K562 (cell line): ENCODE results near the gene CFP.
"Not testable (repeated sequence)": the region's sequence is repeated elsewhere in the genome, so short reads cannot be mapped to it uniquely, and the experiment has no call there.

Experiments used
- CTCF ChIP-seq, 3 experiments: IDR thresholded peaks in 2 of 3; conservative IDR thresholded peaks in 1 of 3; 2 replicates each; pipeline ENCODE4 v1.5.1; 2011 to 2012; ENCODE audit warnings: low read length in 3 of 3, mild to moderate bottlenecking in 3 of 3, control low read depth in 2 of 3, improper control_type of control experiment in 1 of 3, inconsistent platforms in 1 of 3, low read depth in 1 of 3, mixed read lengths in 1 of 3, moderate library complexity in 1 of 3; ENCODE audit not compliant: insufficient read depth in 2 of 3
- MTF1 ChIP-seq: fragments of 250-450 bp; sonication (Bioruptor Pico); IDR thresholded peaks from 2 replicates; pipeline ENCODE4 v1.9.0; 2021; ENCODE audit warnings: moderate library complexity, mild to moderate bottlenecking, inconsistent platforms, borderline replicate concordance
- PBX2 ChIP-seq, 2 experiments: IDR thresholded peaks in 1 of 2; conservative IDR thresholded peaks in 1 of 2; 2 replicates each; pipeline ENCODE4 v1.6.1; 2016; ENCODE audit warnings: low read depth in 2 of 2, mild to moderate bottlenecking in 1 of 2, missing compliant biosample characterization in 1 of 2, missing genetic modification characterization in 1 of 2, moderate library complexity in 1 of 2
- POLR2AphosphoS5 ChIP-seq: IDR thresholded peaks from 2 replicates; pipeline ENCODE4 v1.6.1; 2011; ENCODE audit warnings: mild to moderate bottlenecking, low read depth, low read length, moderate library complexity; ENCODE audit not compliant: control insufficient read depth, insufficient read depth
- THAP7 ChIP-seq: fragments of 250-450 bp; sonication (Bioruptor Pico); IDR thresholded peaks from 2 replicates; pipeline ENCODE4 v1.5.0; 2021
- ZNF232 ChIP-seq: sonication (generic); formaldehyde crosslinking; IDR thresholded peaks from 2 replicates; pipeline ENCODE4 v1.8.0; 2022; ENCODE audit warnings: mild to moderate bottlenecking, missing genetic modification reagents
- ZNF431 ChIP-seq: sonication (generic); formaldehyde crosslinking; IDR thresholded peaks from 2 replicates; pipeline ENCODE4 v1.8.0; 2022; ENCODE audit warnings: mild to moderate bottlenecking, missing genetic modification reagents

DNA sequence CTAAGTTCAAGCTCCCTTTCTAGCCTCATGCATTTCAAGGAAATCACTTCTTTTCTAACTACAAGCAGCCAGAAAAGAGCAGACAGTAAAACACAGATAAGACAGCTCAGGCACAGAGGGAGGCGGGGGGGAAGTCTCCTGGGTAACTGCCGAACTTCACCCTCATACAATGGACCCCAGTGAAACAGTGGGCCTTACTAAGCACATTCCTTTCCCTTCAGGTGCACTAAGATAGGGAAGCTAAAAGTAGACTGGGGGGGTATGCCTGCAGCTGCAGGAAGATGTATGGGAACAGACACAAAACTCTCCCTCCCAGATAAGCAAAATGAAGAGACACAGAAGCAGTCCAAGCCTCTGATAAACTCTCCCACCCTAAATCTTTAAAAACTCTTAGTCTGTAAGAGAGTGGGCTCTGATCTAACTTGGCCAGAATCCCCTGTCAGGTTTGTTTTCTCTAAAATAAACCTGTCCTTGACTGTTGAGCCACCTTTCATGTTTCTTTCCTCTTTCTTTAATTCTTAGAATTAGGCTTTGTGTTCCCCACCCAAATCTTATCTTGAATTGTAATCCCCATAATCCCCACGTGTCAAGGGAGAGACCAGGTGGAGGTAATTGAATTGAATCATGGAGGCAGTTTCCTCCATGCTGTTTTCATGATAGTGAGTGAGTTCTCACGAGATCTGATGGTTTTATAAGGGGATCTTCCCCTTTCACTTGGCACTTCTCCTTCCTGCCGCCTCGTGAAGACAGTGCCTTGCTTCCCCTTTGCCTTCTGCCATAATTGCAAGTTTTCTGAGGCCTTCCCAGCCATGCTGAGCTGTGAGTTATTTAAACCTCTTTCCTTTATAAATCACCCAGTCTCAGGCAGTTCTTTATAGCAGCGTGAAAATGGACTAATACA lies 46.5 kb upstream of the CFP start:
- not testable (repeated sequence) for TF ChIP-seq THAP7; ZNF232 (CRISPR knock-in tag); CTCF (IDR thresholded peaks at IDR 0.05 in 2 of 3, conservative IDR thresholded peaks at IDR 0.05 in 1 of 3; ENCODE audit: insufficient read depth in 2 of 3, low read depth in 1 of 3, low read length in 3 of 3); MTF1 (CRISPR knock-in tag); ZNF431 (CRISPR knock-in tag); PBX2 (CRISPR knock-in tag; IDR thresholded peaks at IDR 0.05; ENCODE audit: low read depth); PBX2 (tag; conservative IDR thresholded peaks at IDR 0.05; ENCODE audit: low read depth)
- peak; percentile 75 for TF ChIP-seq POLR2AphosphoS5
